Keratinocyte (primary cell): ENCODE data around the gene CHCHD6.

Experiments
- EZH2 ChIP-seq: IDR thresholded peaks from one replicate; pipeline ENCODE4 v1.6.1; 2012; ENCODE audit warnings: inconsistent platforms, mild to moderate bottlenecking, low read length, moderate library complexity
- TF ChIP-seq, protein P1 (sequence below), 3 experiments: IDR thresholded peaks in 1 of 3; conservative IDR thresholded peaks in 1 of 3; optimal IDR thresholded peaks in 1 of 3; 2 replicates in 2 of 3; 3 replicates in 1 of 3; pipeline versions ENCODE3 to v1.5.1; 2011; ENCODE audit warnings: low read length in 3 of 3, mild to moderate bottlenecking in 3 of 3, moderate library complexity in 2 of 3, control low read depth in 1 of 3, inconsistent platforms in 1 of 3; ENCODE audit not compliant: insufficient read depth in 2 of 3; ENCODE audit errors: extremely low read depth in 1 of 3

DNA sequence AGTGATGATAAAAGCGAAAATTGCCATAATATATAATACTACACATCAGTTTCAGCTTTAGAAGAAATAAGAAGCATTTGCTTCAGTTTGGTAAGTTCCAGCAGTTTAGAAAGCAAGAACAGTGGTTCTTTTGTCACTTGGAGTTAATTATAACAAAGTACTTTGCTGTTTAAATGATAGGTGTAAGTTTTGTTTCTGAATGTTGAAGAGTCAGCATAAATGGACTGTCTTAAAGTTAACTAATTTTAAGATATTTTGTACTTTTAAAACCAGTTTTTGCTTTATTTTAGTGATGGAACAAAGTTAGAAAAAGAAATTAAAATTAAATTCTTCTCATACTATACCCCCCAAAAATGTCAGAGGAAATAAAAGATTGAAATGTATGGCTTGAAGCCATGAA, 24.6 kb downstream of the CHCHD6 start:
- TF ChIP-seq, protein P1, sequence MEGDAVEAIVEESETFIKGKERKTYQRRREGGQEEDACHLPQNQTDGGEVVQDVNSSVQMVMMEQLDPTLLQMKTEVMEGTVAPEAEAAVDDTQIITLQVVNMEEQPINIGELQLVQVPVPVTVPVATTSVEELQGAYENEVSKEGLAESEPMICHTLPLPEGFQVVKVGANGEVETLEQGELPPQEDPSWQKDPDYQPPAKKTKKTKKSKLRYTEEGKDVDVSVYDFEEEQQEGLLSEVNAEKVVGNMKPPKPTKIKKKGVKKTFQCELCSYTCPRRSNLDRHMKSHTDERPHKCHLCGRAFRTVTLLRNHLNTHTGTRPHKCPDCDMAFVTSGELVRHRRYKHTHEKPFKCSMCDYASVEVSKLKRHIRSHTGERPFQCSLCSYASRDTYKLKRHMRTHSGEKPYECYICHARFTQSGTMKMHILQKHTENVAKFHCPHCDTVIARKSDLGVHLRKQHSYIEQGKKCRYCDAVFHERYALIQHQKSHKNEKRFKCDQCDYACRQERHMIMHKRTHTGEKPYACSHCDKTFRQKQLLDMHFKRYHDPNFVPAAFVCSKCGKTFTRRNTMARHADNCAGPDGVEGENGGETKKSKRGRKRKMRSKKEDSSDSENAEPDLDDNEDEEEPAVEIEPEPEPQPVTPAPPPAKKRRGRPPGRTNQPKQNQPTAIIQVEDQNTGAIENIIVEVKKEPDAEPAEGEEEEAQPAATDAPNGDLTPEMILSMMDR (optimal IDR thresholded peaks at IDR 0.05 in 1 of 3, IDR thresholded peaks at IDR 0.05 in 1 of 3, conservative IDR thresholded peaks at IDR 0.05 in 1 of 3; ENCODE audit: extremely low read depth in 1 of 3, insufficient read depth in 2 of 3, low read length in 3 of 3): no peak
- no peak for TF ChIP-seq EZH2
